ENCODE results near the gene PARD3B.

PARD3B gene

DNA sequence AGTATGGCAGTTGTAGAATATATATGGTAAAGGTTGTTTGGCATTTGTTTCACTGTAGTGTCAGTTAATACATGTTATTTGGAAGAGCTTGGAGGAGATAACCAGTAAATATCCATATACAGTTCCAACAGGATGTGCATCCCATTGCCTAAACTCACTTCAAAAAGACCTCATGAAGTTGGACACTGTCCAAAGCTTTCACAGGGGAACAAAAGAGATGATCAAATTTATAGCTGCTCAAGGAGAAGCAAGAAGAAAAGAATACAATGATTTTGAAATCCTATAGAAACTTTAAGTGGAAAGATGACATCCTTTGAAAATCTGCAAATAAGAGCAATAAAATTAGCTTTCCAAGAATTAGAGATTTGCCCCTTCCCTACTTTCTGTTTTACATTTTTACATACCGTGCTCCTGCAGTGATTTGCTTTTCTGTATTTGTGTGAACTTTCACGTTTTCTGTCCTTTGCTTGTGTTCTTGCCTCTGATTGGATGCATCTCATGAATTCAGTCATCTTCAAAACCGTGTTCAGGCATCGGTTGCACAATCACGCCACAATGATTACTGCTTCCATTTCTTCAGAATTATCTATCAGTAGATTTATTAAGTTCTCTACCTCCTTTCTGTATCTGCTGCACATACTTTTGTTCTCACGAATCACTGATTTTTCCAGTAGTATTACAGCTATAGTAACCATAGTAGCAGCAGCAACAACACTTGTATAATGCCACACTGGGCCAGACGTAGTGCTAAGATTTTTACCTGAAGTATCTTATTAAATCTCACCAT lies 83.8 kb downstream of the PARD3B start:
- TF ChIP-seq JUND (IDR thresholded peaks at IDR 0.05; ENCODE audit: low read depth), result no peak
- DNase-seq (ENCODE audit: low read depth in 1 of 2, low spot score in 1 of 2), result no peak
- in situ Hi-C loops (cut with HindIII; ENCODE audit: low pct_unique_long_range_greater_than_20kb, low sequenced_read_pairs), result no loop called here

DNA sequence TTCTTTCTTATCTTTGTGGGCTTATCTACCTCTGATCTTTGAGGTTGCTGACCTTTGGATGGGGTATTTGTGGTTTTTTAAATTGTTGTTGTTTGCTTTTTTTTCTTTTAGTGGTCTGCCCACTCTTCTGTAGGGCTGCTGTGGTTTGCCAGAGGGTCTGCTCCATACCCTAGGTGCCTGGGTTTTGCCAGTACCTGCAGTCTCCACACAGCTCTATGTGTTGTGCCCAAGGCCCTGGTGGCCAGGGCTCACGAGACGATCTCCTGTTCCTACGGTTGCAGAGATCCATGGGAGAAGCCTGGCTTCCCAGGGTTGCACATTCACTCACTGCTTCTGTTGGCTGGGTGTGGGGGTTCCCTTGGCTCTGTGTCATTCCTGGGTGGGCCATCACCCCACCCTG lies 87.1 kb downstream of the PARD3B start:
- in situ Hi-C loops (cut with HindIII; ENCODE audit: low pct_unique_long_range_greater_than_20kb, low sequenced_read_pairs), result no loop called here
- DNase-seq (ENCODE audit: low read depth in 1 of 2, low spot score in 1 of 2), result no peak
- TF ChIP-seq JUND (IDR thresholded peaks at IDR 0.05; ENCODE audit: low read depth), result no peak

DNA sequence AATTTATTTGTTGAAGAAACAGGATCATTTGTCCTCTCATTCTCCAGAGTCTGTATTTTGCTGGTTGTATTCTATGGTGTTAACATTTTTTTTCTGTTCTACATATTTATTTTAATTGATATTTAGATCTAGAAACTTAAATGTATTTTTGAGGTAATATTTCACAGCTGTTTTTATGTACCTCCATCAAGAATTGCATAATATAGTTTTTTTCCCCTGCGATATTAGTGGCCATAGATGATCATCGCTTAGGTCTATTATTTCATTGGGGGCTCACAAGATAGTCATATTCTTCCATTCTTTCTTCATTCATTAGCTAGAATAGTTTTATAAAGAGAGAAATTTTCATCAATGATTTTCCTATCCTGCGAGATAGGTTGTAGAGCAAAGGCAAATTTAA lies 89.3 kb downstream of the PARD3B start:
- TF ChIP-seq JUND (IDR thresholded peaks at IDR 0.05; ENCODE audit: low read depth), result no peak
- in situ Hi-C loops (cut with HindIII; ENCODE audit: low pct_unique_long_range_greater_than_20kb, low sequenced_read_pairs), result no loop called here
- no peak for DNase-seq (ENCODE audit: low read depth in 1 of 2, low spot score in 1 of 2)

DNA sequence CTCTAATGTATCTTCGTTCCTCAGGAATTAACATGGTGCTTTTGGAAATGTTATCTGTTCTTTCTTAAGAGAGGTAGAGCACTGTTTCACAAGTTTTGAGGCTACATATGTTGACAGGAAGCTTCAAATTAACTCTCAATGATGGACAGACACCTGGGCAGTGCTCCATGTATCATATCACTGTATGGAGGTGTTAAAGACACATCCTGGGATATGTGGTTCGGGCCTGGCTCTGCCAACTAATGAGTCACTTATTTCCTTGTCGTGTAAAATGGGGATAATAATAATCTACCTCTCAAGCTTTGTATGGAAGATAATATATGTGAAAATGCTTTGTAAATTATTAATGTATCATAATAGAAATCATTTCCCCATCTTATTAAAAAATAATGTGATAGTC lies 90.2 kb downstream of the PARD3B start:
- in situ Hi-C loops (cut with HindIII; ENCODE audit: low pct_unique_long_range_greater_than_20kb, low sequenced_read_pairs), result no loop called here
- no peak for TF ChIP-seq JUND (IDR thresholded peaks at IDR 0.05; ENCODE audit: low read depth)
- DNase-seq (ENCODE audit: low read depth in 1 of 2, low spot score in 1 of 2), result no peak

DNA sequence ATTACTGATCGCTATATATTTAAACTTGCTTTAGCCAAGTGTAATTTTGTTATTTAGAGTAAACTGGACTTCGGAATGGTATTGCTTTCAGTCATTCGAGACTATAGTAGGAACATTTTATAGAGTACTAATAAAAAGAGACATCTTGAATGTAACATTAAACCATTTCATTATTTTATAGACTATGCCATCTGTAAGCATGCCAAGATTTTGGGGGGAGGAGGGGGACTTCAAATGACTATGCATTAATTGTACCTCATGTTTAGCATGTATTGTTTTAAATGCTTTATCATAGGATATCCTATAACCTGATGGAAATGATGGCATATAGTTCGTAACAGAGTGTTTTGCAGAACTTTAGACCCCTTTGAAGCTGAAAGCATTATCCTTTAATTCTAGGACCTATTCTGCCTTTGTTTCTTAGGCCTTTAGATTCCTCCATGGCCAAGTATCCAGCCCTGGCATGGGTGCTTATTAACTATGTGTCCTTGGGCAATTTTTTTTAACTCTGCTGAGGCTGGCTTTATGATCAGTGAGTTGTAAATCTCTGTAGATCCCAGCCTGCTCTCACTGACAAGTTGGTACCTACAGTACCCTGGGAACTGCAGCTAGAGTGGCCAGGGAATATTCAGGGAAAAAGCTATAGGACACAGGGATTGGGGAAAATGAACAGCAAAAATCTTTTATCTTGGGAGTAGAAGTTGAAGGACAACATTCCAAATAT lies 93.4 kb downstream of the PARD3B start:
- no peak for DNase-seq (ENCODE audit: low read depth in 1 of 2, low spot score in 1 of 2)
- no peak for TF ChIP-seq JUND (IDR thresholded peaks at IDR 0.05; ENCODE audit: low read depth)
- in situ Hi-C loops (cut with HindIII; ENCODE audit: low pct_unique_long_range_greater_than_20kb, low sequenced_read_pairs), result no loop called here

DNA sequence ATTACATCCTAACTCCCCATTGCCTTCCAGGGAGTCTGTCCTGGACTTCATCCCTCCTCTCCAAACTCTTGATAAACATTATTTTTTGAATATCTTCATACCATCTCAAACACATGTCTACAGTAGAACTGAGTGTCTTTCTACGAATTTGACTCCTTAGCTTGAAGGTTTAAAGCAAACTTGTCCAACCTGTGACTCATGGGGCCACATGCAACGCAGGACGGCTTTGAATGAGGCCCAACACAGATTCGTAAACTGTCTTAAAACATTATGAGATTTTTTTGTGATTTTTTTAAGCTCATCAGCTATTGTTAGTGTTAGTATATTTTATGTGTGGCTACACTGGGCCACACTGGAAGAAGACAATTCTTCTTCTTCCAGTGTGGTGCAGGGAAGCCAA lies 98.1 kb downstream of the PARD3B start:
- in situ Hi-C loops (cut with HindIII; ENCODE audit: low pct_unique_long_range_greater_than_20kb, low sequenced_read_pairs), result no loop called here
- no peak for DNase-seq (ENCODE audit: low read depth in 1 of 2, low spot score in 1 of 2)
- TF ChIP-seq JUND (IDR thresholded peaks at IDR 0.05; ENCODE audit: low read depth), result no peak

DNA sequence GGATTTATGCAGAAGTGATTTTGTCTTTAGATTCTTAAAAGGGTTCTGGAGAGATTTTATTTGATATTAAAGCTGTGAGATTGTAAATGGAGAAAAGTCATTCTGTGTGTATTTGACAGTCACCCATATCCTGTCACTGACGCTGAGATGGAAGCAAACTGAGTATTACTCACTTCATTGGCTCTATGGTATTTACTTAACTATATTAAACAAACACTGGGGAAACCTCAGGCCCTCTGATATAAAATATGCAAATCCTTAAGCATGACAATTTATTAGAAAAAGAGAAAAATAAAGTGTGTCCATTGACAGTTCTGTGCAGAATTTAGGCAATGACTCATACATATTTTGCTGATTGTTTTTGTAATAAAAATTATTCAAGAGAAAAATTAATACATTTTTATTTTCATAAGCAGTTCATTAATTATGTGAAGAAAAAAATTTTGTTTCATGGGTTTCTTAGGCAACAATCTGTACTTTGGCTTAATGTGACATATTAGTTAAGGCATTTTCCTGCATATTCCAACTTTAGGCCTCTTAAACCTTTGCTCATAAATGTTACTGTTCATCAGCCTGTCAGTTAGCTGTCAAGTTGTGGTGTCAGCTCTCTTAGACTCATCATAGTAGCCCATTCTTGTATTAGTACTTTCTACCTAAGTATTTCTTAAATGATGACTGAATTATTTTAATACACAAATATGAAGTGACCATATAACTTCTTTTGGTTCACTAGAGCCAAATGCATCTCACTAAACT lies 99.9 kb downstream of the PARD3B start:
- TF ChIP-seq JUND (IDR thresholded peaks at IDR 0.05; ENCODE audit: low read depth), result no peak
- in situ Hi-C loops (cut with HindIII; ENCODE audit: low pct_unique_long_range_greater_than_20kb, low sequenced_read_pairs), result no loop called here
- DNase-seq (ENCODE audit: low read depth in 1 of 2, low spot score in 1 of 2), result no peak

DNA sequence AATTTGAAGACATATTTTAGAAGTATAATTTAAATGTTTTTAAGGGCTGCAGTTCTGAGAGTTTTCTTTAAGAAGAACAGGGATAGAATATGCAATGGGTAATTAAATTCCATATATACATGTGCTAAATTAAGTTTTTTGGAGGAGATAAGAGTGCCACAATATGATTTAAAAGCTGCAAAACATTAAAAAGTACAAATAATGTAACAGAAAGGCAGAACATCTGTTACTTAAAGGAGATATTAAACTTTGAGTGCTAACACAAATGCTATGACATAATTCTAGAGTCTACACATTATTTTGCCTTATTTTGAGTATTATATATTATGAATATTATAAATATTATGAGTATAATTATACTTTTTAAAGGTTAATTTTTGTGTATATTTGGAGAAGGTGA lies 102.4 kb downstream of the PARD3B start:
- in situ Hi-C loops (cut with HindIII; ENCODE audit: low pct_unique_long_range_greater_than_20kb, low sequenced_read_pairs), result no loop called here
- DNase-seq (ENCODE audit: low read depth in 1 of 2, low spot score in 1 of 2), result no peak
- no peak for TF ChIP-seq JUND (IDR thresholded peaks at IDR 0.05; ENCODE audit: low read depth)

DNA sequence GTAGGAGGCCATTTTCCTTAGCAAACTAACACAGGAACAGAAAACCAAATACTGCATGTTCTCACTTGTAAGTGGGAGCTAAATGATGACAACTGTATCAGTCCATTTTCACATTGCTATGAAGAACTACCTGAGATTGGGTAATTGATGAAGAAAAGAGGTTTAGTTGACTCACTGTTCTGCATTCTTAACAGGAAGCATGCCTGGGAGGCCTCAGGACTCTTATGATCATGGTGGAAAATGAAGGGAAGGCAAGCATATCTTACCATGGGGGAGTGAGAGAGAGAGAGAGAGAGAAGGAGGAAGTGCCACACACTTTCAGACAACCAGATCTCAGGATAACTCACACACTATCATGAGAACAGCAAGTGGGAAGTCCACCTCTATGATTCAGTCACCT lies 105.3 kb downstream of the PARD3B start:
- in situ Hi-C loops (cut with HindIII; ENCODE audit: low pct_unique_long_range_greater_than_20kb, low sequenced_read_pairs), result no loop called here
- DNase-seq (ENCODE audit: low read depth in 1 of 2, low spot score in 1 of 2), result no peak
- TF ChIP-seq JUND (IDR thresholded peaks at IDR 0.05; ENCODE audit: low read depth), result no peak

DNA sequence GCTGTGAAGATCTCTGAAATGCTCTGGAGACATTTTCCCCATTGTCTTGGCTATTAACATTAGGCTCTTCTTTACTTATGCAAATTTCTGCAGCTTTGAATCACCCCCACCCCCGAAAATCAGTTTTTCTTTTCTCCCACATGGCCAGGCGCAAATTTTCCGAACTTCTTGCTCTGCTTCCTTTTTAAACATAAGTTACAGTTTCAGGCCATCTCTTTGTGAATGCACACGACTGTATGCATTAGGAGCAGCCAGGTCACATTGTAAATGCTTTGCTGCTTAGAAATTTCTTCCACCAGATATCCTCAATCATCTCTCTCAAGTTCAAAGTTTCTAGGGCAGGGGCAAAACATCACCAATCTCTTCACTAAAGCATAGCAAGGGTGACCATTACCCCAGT lies 106.8 kb downstream of the PARD3B start:
- no peak for DNase-seq (ENCODE audit: low read depth in 1 of 2, low spot score in 1 of 2)
- in situ Hi-C loops (cut with HindIII; ENCODE audit: low pct_unique_long_range_greater_than_20kb, low sequenced_read_pairs), result no loop called here
- no peak for TF ChIP-seq JUND (IDR thresholded peaks at IDR 0.05; ENCODE audit: low read depth)

DNA sequence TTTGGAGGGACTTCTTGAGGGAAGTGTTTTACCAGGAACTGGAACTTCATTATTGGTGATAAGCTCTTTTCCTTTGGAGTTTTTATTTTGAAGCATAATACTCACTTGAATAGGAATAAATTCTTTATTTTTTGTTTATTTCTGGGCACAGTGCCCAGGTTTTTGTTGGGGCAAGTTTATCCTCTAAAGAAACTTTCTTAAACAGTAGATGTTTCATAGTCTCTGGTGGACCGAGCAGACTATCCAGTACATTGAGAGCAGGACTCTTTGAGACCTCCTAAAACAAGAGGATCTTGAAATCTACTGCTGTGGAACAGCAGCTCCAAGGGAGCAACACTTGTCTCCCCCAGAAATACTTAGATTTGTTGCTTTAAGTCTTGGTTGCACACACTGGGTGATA lies 109.4 kb downstream of the PARD3B start:
- no peak for DNase-seq (ENCODE audit: low read depth in 1 of 2, low spot score in 1 of 2)
- no peak for TF ChIP-seq JUND (IDR thresholded peaks at IDR 0.05; ENCODE audit: low read depth)
- in situ Hi-C loops (cut with HindIII; ENCODE audit: low pct_unique_long_range_greater_than_20kb, low sequenced_read_pairs), result no loop called here

DNA sequence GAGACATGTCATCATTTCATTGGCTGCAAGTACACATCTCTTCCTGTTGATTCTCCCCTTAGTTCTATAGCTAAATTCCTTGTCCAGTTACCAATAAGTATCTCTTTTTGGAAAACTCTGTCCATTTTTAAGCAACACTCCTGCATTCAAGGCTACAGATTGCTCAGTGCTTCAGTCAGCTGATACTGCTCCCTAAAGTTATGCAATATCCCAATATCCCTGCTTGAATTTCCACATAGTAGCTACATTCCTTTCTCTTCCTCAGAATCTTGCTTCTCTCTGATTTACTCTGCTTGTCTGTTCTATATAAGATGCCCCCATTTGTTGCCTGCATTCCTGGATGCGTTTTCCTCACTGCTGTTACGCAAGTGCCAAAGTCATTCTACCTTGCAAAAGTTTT lies 109.8 kb downstream of the PARD3B start:
- in situ Hi-C loops (cut with HindIII; ENCODE audit: low pct_unique_long_range_greater_than_20kb, low sequenced_read_pairs), result no loop called here
- DNase-seq (ENCODE audit: low read depth in 1 of 2, low spot score in 1 of 2), result no peak
- no peak for TF ChIP-seq JUND (IDR thresholded peaks at IDR 0.05; ENCODE audit: low read depth)

DNA sequence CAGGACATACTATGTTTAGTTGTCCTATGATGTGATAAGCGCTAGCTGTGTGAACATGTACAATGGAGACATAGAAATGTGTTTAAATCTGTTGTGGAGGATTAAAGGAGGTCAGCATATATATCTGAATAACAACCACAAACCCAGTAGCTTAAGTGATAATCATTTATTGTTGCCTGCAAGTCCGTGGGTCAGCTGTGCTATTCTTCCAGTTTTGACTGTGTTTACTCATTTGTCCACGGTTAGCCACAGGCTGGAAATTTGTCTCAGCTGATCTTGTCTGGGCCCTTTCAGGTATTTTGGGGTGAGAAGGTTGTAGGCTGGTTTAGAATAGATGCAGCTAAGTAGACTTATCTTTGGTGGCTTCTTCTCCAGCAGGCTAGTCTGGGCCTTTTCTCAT lies 110.4 kb downstream of the PARD3B start:
- in situ Hi-C loops (cut with HindIII; ENCODE audit: low pct_unique_long_range_greater_than_20kb, low sequenced_read_pairs), result no loop called here
- DNase-seq (ENCODE audit: low read depth in 1 of 2, low spot score in 1 of 2), result no peak
- no peak for TF ChIP-seq JUND (IDR thresholded peaks at IDR 0.05; ENCODE audit: low read depth)
